ENCODE data around the gene PPAT.
A peak's percentile ranks its signal among the peaks of the same experiment; 100 is the strongest.
"Not testable (repeated sequence)": the region's sequence is repeated elsewhere in the genome, so short reads cannot be mapped to it uniquely, and the experiment has no call there.

PPAT gene

GRCh38 chr4:56389558-56389957, 45.9 kb downstream of the PPAT start:
- in situ Hi-C loops (cut with MboI; ENCODE audit: low pct_unique_long_range_greater_than_20kb, low sequenced_read_pairs), result no loop called here
- no peak for DNase-seq

GRCh38 chr4:56388306-56388705, 47.1 kb downstream of the PPAT start:
- peak; percentile 26 for DNase-seq
- in situ Hi-C loops (cut with MboI; ENCODE audit: low pct_unique_long_range_greater_than_20kb, low sequenced_read_pairs), result no loop called here

- in situ Hi-C loops (cut with MboI; ENCODE audit: low pct_unique_long_range_greater_than_20kb, low sequenced_read_pairs), result no loop called here
- peak; percentile 97 for DNase-seq
These were observed 48.1 kb downstream of the PPAT start, which contains the start of gene AASDH for GRCh38 chr4:56387023-56388001. Gene AASDH, minus strand, starts transcription at chr4:56387491. Its CDS starts 3,192 bp downstream, at chr4:56384299.

DNA sequence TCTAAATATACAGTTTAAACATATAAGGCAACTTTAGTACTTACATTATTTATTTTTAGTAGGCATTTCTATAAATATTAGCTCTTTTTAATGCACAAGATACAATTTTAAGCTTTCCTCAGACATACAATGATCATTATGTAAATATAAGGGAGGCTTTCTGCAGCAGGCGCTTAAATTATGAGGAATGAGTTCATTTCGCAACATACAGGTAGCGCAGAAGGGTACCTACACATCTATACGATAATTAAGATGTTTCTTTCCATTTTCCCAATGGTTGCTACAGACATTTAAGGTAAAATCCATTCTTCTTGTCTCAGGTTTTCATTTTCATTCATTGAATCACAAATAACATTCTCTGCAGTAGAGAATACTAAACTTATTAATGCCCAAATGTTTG, 49.3 kb downstream of the PPAT start:
- DNase-seq, result no peak
- in situ Hi-C loops (cut with MboI; ENCODE audit: low pct_unique_long_range_greater_than_20kb, low sequenced_read_pairs), result no loop called here

- no peak for DNase-seq
- in situ Hi-C loops (cut with MboI; ENCODE audit: low pct_unique_long_range_greater_than_20kb, low sequenced_read_pairs), result no loop called here
These were observed 60.0 kb downstream of the PPAT start for GRCh38 chr4:56375458-56375857.

- in situ Hi-C loops (cut with MboI; ENCODE audit: low pct_unique_long_range_greater_than_20kb, low sequenced_read_pairs), result no loop called here
- no peak for DNase-seq
These were observed 60.5 kb downstream of the PPAT start for GRCh38 chr4:56374956-56375355.

DNA sequence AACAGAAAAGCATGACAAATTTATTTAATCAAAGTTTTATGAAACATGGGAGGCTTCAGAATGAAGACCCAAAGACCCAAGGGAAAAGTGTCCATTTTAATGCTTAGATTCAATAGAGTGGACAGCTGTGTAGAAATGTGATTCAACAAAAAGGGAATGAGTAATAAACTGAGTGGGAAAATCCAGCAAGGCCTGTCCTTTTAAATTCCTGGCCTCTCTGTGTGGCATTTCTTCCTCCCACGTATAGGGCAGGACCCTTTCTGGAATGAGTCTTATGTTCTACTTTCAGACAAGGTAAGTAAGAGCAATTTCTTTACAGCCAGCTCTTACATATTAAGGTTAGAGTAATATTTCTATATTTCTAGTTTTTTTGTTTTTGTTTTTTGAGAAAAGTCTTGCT, 62.6 kb downstream of the PPAT start:
- no peak for DNase-seq

GRCh38 chr4:56371426-56372220, 63.8 kb downstream of the PPAT start:
- no peak for DNase-seq
- in situ Hi-C loops (cut with MboI; ENCODE audit: low pct_unique_long_range_greater_than_20kb, low sequenced_read_pairs), result no loop called here

More for the DNA sequence above, 62.6 kb downstream of the PPAT start:
- in situ Hi-C loops (cut with MboI; ENCODE audit: low pct_unique_long_range_greater_than_20kb, low sequenced_read_pairs), result no loop called here

GRCh38 chr4:56370377-56370776, 65.0 kb downstream of the PPAT start:
- in situ Hi-C loops (cut with MboI; ENCODE audit: low pct_unique_long_range_greater_than_20kb, low sequenced_read_pairs), result no loop called here
- DNase-seq, result no peak

DNA sequence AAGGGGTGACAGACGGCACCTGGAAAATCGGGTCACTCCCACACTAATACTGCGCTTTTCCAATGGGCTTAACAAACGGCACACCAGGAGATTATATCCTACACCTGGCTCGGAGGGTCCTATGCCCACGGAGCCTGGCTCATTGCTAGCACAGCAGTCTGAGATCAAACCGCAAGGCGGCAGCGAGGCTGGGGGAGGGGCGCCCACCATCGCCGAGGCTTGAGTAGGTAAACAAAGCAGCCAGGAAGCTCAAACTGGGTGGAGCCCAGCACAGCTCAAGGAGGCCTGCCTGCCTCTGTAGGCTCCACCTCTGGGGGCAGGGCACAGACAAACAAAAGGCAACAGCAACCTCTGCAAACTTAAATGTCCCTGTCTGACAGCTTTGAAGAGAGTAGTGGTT, 72.4 kb downstream of the PPAT start:
- in situ Hi-C loops (cut with MboI; ENCODE audit: low pct_unique_long_range_greater_than_20kb, low sequenced_read_pairs), result not testable (repeated sequence)

DNA sequence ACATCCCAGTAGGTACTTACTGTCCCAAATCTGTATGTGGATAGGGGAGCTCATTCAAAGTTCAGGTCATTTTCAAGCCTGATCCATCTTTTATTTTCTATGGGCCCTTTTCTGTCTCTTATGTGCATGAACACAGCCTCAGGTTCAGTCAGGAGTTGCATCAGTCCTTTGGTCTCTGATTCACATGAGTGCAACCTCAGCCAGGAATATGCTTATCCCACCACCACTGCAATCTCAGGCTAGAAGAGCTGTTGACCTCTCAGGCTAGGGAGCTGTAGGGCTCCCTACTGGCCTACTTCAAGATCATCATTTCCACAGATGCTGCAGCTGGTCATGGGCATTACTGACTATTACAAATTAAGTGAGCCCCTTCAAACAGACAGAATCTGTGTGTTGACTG, 75.3 kb downstream of the PPAT start:
- DNase-seq, result no peak
- in situ Hi-C loops (cut with MboI; ENCODE audit: low pct_unique_long_range_greater_than_20kb, low sequenced_read_pairs), result no loop called here

More for the DNA sequence above, 72.4 kb downstream of the PPAT start:
- not testable (repeated sequence) for DNase-seq

GRCh38 chr4:56356650-56357049, 78.8 kb downstream of the PPAT start:
- no peak for DNase-seq
- in situ Hi-C loops (cut with MboI; ENCODE audit: low pct_unique_long_range_greater_than_20kb, low sequenced_read_pairs), result no loop called here

DNA sequence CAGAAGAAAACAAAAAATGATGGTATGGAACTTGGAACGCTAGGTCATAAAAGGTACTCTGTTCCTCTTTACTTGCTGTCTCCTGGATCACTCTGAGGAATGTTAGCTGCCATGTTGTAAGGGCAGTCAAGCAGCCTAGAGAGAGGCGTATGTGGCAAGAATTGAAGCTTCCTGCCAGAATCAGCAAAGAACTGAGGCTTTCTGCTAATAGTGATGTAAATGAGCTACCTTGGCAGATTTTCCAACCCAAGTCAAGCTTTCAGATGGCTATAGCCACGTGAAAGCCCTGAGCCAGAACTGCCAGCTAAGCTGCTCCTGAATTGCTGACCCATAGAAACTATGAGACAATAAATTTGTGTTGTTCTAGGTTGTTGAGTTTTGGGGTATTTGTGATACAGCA, 86.8 kb downstream of the PPAT start:
- in situ Hi-C loops (cut with MboI; ENCODE audit: low pct_unique_long_range_greater_than_20kb, low sequenced_read_pairs), result no loop called here
- no peak for DNase-seq

DNA sequence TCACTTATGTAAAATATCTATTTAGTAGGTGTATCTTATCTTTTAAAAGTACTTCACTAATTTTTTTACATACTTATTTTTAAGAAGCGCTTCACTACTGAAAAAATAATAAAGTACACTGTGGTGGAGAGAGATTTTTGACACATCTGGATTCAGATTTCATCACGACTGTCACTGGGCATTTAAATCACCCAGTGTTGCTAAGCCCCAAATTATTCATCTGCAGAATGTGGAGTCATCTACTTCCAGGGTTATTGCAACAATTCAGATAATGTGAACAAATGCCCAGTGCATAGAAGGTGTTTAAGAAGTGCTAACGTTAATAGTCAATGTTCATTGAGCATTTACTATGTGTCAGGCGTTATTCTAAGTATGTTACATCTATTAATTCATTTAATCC, 90.0 kb downstream of the PPAT start:
- in situ Hi-C loops (cut with MboI; ENCODE audit: low pct_unique_long_range_greater_than_20kb, low sequenced_read_pairs), result no loop called here
- no peak for DNase-seq
